SK-N-SH treated with all-trans-retinoic acid at 6 μM for 48 hours (cell line): Measurements from ENCODE around the gene NBEA.

ENCODE experiments used
- ATAC-seq: fragments of 200-7000 bp; cut with Tn5 transposase; 3 replicates; pipeline ENCODE4 v1.9.1; 2020; ENCODE audit warnings: mild to moderate bottlenecking, moderate library complexity
- BACH2 ChIP-seq: fragments of 250-450 bp; sonication (Bioruptor Pico); IDR thresholded peaks from 2 replicates; pipeline ENCODE4 v1.9.0; 2021; ENCODE audit warnings: mild to moderate bottlenecking, borderline replicate concordance
- CREB5 ChIP-seq: fragments of 250-450 bp; sonication (Bioruptor Pico); IDR thresholded peaks from 2 replicates; pipeline ENCODE4 v1.5.1; 2020; ENCODE audit warnings: low read depth, mild to moderate bottlenecking, moderate library complexity
- CSDC2 ChIP-seq: fragments of 250-450 bp; sonication (Bioruptor Pico); IDR thresholded peaks from 2 replicates; pipeline ENCODE4 v1.5.0; 2020; ENCODE audit warnings: mild to moderate bottlenecking, moderate library complexity
- CSRNP3 ChIP-seq: fragments of 250-450 bp; sonication (Bioruptor Pico); IDR thresholded peaks from 2 replicates; pipeline ENCODE4 v1.5.1; 2021; ENCODE audit warnings: mild to moderate bottlenecking, moderate library complexity
- ESRRG ChIP-seq: fragments of 250-450 bp; sonication (Bioruptor Pico); IDR thresholded peaks from 2 replicates; pipeline ENCODE4 v1.6.1; 2021; ENCODE audit warnings: mild to moderate bottlenecking
- GLIS3 ChIP-seq: fragments of 250-450 bp; sonication (Bioruptor Pico); IDR thresholded peaks from 2 replicates; pipeline ENCODE4 v1.5.0; 2020; ENCODE audit warnings: mild to moderate bottlenecking, moderate library complexity
- OSR1 ChIP-seq: fragments of 250-450 bp; sonication (Bioruptor Pico); IDR thresholded peaks from 2 replicates; pipeline ENCODE4 v1.8.0; 2022; ENCODE audit warnings: moderate library complexity, mild to moderate bottlenecking, inconsistent platforms
- PATZ1 ChIP-seq: fragments of 250-450 bp; sonication (Bioruptor Pico); IDR thresholded peaks from 2 replicates; pipeline ENCODE4 v1.8.0; 2020; ENCODE audit warnings: mild to moderate bottlenecking, moderate library complexity, borderline replicate concordance
- POU6F1 ChIP-seq: fragments of 250-450 bp; sonication (Bioruptor Pico); IDR thresholded peaks from 2 replicates; pipeline ENCODE4 v1.8.0; 2021; ENCODE audit warnings: low read depth, mild to moderate bottlenecking, moderate library complexity, borderline replicate concordance
- PPARA ChIP-seq: fragments of 250-450 bp; sonication (Bioruptor Pico); IDR thresholded peaks from 2 replicates; pipeline ENCODE4 v1.5.0; 2020; ENCODE audit warnings: mild to moderate bottlenecking, borderline replicate concordance
- RARB ChIP-seq: fragments of 250-450 bp; sonication (Bioruptor Pico); IDR thresholded peaks from 2 replicates; pipeline ENCODE4 v1.8.0; 2021; ENCODE audit warnings: mild to moderate bottlenecking, moderate library complexity
- SNAI2 ChIP-seq: fragments of 250-450 bp; sonication (Bioruptor Pico); IDR thresholded peaks from 2 replicates; pipeline ENCODE4 v1.5.0; 2020; ENCODE audit warnings: mild to moderate bottlenecking, moderate library complexity
- TCF4 ChIP-seq: fragments of 250-450 bp; sonication (Bioruptor Pico); IDR thresholded peaks from 2 replicates; pipeline ENCODE4 v1.8.0; 2021; ENCODE audit warnings: mild to moderate bottlenecking, moderate library complexity, borderline replicate concordance
- TOX ChIP-seq: fragments of 250-450 bp; sonication (Bioruptor Pico); IDR thresholded peaks from 2 replicates; pipeline ENCODE4 v1.8.0; 2021; ENCODE audit warnings: mild to moderate bottlenecking, moderate library complexity, borderline replicate concordance
- TSHZ2 ChIP-seq: fragments of 250-450 bp; sonication (Bioruptor Pico); IDR thresholded peaks from 2 replicates; pipeline ENCODE4 v1.5.0; 2020; ENCODE audit warnings: mild to moderate bottlenecking, moderate library complexity
- ZC3H10 ChIP-seq: fragments of 250-450 bp; sonication (Bioruptor Pico); IDR thresholded peaks from 2 replicates; pipeline ENCODE4 v1.5.1; 2021; ENCODE audit warnings: mild to moderate bottlenecking, moderate library complexity
- ZFP3 ChIP-seq: fragments of 250-450 bp; sonication (Bioruptor Pico); IDR thresholded peaks from 2 replicates; pipeline ENCODE4 v1.5.0; 2020; ENCODE audit warnings: mild to moderate bottlenecking, moderate library complexity
- ZFP30 ChIP-seq: fragments of 450-650 bp; formaldehyde crosslinking; IDR thresholded peaks from 2 replicates; pipeline ENCODE4 v1.5.0; 2022; ENCODE audit warnings: mild to moderate bottlenecking, moderate library complexity
- ZNF565 ChIP-seq: fragments of 450-650 bp; formaldehyde crosslinking; conservative IDR thresholded peaks from 2 replicates; pipeline ENCODE4 v1.5.0; 2020; ENCODE audit warnings: low read depth, mild to moderate bottlenecking, moderate library complexity
- ZNF70 ChIP-seq: fragments of 450-650 bp; formaldehyde crosslinking; IDR thresholded peaks from 2 replicates; pipeline ENCODE4 v1.5.0; 2020; ENCODE audit warnings: mild to moderate bottlenecking, moderate library complexity
- ZNF8 ChIP-seq: fragments of 450-650 bp; formaldehyde crosslinking; IDR thresholded peaks from 2 replicates; pipeline ENCODE4 v1.5.0; 2020; ENCODE audit warnings: mild to moderate bottlenecking, moderate library complexity

Gene NBEA

GRCh38 chr13:35480346-35480745, 538.3 kb downstream of the NBEA start (continued):
- TF ChIP-seq TSHZ2 (CRISPR knock-in tag) (no peak), ZNF8 (CRISPR knock-in tag) (no peak), ZNF70 (no peak), OSR1 (CRISPR knock-in tag) (no peak), ZC3H10 (CRISPR knock-in tag) (no peak)
- TF ChIP-seq, all 23 proteins: peak for 0

GRCh38 chr13:35481777-35482176, 539.7 kb downstream of the NBEA start:
- TF ChIP-seq TSHZ2 (CRISPR knock-in tag) (no peak), TCF4 (CRISPR knock-in tag) (peak; percentile 46; the same call in 1 of the 2 replicates), BACH2 (CRISPR knock-in tag) (0 out of 2 replicates have a peak, but pooled peaks have one; percentile 9), SNAI2 (no peak)
- no peak for ATAC-seq

GRCh38 chr13:35482527-35482926, 540.5 kb downstream of the NBEA start:
- TF ChIP-seq CSRNP3 (CRISPR knock-in tag) (no peak), GLIS3 (CRISPR knock-in tag) (no peak), SNAI2 (no peak), CREB5 (CRISPR knock-in tag) (no peak)
- no peak for ATAC-seq

GRCh38 chr13:35483761-35484160, 541.7 kb downstream of the NBEA start:
- no peak for TF ChIP-seq ZFP3 (CRISPR knock-in tag)
- TF ChIP-seq ZNF8 (CRISPR knock-in tag) = no peak
- TF ChIP-seq PPARA (CRISPR knock-in tag) = no peak
- no peak for TF ChIP-seq CREB5 (CRISPR knock-in tag)
- TF ChIP-seq TOX (CRISPR knock-in tag) = no peak
- no peak for TF ChIP-seq CSDC2
- TF ChIP-seq ZNF565 (CRISPR knock-in tag) = no peak
- TF ChIP-seq ESRRG (CRISPR knock-in tag) = no peak
- no peak for TF ChIP-seq RARB (CRISPR knock-in tag)
- TF ChIP-seq POU6F1 (CRISPR knock-in tag) = no peak
- TF ChIP-seq PATZ1 (CRISPR knock-in tag) = no peak
- no peak for TF ChIP-seq GLIS3 (CRISPR knock-in tag)
- TF ChIP-seq ZNF70 = no peak
- TF ChIP-seq ZFP30 (CRISPR knock-in tag) = no peak

More at GRCh38 chr13:35483761-35484160, 541.7 kb downstream of the NBEA start:
- peak; percentile 11; the same call in 1 of the 3 replicates for ATAC-seq
